HT1080 (cell line): ENCODE measurements around the gene CPNE6. TPM values are rescaled to one million over a fixed set of nuclear protein-coding genes. Genes with fewer than 3 reads are reported as not detected.

ENCODE experiments used
- DNase-seq: peaks from one replicate; pipeline ENCODE4 v3.0.0-alpha.2; 2015; ENCODE audit warnings: low read depth
- total RNA-seq: library from RNA; depleted of rRNA; stranded (reverse); fragments of >200 nt; shearing (Covaris generic); gene quantifications from 2 replicates; pipeline ENCODE4 v1.2.3, GENCODE V29; 2014

Gene CPNE6
- total RNA-seq, 1 experiment from 2014 or later, result not detected

DNA sequence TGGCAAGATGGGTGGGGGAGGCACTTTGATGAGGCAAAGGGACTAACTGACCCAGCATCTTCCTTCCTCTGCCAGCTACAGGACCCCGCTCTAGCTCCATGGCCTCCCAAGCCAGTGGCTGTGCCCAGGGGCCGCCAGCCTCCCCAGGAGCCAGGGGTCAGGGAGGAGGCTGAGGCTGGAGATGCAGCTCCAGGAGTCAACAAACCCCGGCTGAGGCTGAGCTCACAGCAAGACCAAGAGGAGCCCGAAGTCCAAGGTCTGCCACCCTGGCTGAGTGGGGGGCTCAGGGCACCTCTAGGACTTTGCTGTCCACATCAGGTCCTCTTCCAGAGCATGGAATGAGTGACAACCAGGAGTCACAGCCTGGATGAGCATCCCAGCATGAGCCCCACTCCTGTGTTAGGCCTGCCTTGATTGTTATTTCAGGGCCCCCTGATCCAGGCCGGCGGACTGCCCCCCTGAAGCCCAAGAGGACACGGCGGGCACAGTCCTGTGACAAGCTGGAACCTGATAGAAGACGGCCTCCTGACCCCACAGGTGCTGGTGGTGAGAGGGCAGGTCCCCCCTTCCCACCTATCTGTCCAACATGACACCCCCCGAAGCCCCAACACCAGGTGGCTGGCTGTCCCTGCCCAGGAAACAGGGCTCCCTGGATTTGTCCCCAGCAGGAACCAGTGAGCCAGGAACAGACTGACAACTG, 2.5 kb upstream of the CPNE6 start:
- DNase-seq, result no peak

DNA sequence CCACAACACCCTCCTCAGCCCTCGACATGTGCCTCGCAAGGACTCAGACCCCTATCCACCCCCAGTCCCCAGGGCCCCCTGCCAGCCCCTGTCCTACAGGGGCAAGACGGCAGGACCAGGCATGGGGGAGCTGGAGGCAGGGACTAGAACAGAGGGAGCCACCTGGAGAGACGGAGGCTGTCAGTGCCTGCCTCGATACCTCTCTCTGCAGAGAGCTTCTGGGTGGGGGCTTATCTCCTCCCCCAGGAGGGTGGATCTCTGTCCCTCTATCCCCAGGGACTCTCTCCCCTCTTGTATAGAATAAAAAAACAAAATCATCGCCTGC, 2.0 kb upstream of the CPNE6 start:
- no peak for DNase-seq

DNA sequence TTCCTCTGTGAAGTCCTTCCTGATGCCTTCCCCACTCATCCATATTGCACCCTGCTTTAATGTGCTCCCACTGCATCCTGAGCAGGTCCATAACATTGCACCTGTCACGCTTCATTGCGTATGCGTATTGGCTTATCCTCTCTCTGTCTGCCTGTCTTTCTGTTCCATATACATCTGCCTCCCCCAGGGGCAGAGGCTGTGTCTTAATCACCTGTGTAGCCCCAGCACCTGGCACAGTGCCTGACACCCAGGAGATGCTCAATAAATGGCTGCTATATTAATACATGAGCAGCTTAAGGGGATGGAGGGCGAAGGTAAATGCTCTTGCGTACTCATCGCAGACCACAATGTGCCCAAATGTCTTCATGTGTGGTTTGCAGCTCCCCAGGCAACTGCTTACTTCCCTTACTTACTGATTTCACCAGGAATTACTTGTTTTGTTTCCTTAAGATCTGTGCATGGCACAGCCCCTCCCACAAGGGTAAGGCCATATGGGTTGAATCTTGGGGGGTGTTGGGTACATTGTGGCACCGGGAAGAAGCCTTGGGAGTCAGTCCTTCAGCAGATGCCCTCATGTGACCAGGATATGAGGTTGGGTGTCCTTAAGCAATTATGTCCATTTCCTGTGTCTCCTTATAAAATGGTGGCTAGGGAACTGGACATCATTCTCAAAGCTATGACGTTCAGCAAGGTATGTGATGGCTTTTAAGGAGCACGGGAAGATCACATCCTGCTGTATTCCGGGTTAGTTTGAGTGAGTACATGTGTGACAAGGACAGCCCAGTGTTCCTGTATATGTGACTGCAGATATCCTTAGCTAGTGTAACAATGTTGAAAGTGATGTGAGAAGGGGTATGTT, 848 bp upstream of the CPNE6 start:
- DNase-seq, result no peak

DNA sequence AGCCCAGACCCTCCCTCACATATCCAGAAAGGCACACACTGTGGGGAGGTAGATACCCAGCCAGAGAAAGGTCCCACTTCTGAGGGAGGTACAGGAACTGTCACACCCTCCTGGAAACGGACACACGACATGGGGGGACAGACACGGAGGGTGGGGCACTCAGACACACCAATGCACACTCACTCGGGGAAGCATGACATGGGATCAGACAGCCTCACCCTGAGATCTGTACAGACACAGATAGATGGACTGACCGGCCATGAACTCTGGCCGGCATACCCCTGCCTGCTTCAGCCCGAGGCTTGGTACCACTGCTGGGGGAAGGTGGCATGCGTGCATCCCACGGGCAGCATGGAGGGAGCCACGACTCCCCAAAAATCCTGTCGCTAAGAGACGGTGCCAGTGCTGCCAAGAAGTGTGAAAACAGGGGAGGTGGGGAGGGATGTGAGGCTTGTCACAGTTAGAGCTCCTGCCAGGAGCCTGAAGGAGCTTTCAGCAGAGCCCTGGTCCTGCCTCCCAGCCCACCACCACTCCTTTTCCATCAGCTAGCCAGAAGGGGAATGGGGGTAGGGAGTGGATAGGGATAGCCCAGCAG, 571 bp downstream of the CPNE6 start:
- DNase-seq, result no peak

DNA sequence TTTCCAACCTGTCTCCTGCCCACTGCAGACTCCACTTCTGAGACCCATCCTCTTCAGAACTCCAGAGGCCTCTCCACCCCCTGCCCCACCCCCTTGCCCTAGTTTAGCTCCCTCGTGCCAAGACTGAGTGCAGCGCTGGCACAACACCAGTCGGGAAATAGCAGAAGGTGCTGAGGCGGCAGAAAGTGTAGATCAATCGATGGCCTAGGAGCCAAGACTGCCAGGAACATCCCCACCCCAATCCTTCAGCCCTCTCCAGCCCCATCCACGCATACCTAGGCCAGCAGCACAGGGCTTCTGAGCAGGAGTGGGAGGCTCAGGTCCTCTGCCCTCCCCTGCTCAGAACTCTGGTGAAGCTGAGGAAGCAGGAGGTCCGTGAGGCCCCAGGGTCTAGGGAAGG, 1.1 kb downstream of the CPNE6 start:
- DNase-seq, result no peak

DNA sequence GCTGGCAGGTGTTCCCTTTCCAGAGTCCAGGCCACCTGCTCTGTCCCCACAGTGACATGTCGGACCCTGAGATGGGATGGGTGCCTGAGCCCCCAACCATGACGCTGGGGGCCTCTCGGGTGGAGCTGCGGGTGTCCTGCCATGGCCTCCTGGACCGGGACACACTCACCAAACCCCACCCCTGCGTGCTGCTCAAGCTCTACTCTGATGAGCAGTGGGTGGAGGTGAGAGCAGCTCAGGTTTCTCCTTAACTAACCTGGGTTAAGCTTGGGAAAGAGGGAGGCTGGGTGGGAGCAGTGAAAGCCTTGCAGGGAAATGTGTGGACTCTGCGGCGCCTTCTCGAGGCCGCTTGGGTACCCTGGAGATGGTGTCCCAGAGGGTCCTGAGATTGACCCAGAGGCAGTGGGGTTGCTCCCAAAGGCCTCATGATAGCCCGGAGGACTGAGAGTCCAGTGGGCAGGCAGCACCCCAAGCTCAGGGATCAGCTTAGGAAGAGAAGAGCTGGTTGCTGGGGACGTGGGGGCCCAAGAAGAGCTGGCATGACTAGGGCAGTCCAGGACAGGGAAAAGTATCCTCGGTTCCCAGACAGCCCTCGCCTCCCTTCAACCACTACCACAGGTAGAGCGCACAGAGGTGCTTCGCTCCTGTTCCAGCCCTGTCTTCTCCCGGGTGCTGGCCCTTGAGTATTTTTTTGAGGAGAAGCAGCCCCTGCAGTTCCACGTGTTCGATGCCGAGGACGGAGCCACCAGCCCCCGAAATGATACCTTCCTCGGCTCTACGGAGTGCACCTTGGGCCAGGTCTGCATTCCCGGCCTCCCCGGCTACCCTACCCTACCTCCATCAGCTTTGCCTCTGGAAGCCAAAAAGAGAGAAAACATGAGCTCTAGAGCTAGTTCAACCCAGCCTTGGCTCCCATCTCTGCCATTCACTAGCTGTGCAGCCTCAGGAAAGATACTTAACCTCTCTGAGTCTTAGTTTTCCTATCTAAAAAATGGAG, 1.8 kb downstream of the CPNE6 start:
- no peak for DNase-seq

DNA sequence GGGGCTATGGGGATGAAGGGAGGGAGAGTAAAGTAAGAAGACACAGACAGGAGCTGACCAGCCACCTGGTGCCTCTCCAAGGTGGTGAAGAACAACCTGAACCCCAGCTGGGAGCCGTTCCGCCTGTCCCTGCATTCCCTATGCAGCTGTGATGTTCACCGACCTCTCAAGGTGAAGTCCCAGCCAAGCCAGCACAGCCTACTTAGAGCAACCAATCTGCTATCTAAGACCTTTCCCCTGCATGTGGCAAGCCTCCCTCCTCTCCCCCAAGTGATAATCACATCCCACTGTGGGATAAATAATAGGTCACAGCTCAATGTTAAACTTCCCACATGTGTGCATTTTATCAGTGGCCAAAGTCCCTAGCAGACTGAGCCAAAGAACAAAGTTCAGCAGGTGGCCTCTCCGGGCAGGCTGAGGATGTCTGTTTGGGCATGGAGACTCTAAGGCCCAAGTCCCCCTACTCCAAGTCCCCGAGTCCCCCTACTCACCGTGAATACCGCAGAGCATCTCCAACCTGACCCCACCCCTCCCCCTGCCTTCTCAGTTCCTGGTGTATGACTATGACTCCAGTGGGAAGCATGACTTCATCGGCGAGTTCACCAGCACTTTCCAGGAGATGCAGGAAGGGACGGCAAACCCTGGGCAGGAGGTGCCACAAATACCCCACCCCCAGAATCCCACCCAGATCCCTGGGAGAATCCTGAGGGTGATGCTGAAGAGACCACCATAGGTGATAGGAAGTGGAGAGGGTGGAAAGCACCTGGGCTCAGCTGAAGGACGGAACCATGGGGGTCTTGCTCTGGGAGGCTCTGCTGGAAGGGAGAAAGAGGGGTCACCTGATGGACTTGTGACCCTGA, 3.5 kb downstream of the CPNE6 start:
- no peak for DNase-seq

DNA sequence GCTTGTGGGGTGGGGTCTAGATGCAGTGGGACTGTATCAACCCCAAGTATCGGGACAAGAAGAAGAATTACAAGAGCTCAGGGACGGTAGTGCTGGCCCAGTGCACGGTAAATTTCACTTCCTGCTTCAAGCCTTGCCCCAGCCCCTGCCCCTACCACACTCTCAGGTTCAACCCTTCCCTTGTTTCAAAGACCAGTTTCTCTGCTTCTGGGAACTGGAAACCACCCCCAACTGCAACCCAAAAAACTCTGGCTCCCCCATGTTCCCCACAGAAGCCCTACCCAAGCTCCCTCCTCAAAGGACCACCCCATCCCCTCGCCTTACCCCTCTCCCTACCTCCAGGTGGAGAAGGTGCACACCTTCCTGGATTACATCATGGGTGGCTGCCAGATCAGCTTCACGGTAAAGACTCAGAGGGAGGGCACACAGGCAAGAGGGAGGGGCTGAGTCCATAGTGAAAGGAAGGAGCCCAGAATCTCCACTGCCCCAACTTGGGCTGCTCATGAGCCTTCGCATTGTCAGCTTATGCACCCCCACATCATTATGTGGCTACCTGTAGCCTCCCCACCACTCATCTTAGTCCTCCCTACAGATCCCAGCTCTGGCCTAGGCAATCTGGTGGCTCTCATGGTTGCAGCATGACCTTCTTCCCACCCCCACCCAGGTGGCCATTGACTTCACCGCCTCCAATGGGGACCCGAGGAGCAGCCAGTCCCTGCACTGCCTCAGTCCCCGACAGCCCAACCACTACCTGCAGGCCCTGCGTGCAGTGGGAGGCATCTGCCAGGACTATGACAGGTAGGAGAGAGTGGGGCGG, 4.3 kb downstream of the CPNE6 start:
- no peak for DNase-seq

DNA sequence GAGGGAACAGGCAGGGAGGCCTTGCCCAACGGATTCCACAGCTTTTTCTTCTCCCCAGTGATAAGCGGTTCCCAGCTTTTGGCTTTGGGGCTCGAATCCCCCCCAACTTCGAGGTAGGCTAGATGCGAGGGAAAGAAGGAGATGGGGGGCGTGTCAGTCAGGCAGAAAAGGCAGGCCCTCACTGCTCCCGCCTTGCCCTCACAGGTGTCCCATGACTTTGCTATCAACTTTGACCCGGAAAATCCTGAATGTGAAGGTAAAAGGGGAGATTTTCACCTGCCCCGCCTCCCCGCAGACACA, 4.9 kb downstream of the CPNE6 start:
- no peak for DNase-seq

DNA sequence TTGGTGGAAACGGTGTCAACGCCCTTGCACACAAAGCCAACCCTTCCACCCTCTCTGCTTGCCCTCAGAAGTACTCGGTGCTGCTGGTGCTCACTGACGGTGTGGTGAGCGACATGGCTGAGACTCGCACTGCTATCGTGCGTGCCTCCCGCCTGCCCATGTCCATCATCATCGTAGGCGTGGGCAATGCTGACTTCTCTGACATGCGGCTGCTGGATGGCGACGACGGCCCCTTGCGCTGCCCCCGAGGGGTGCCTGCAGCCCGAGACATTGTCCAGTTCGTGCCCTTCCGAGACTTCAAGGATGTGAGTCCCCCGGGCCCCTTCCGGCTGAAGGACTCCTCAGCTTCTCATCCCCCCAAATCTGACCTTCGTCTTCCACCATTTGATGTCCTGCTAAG, 5.7 kb downstream of the CPNE6 start:
- no peak for DNase-seq

DNA sequence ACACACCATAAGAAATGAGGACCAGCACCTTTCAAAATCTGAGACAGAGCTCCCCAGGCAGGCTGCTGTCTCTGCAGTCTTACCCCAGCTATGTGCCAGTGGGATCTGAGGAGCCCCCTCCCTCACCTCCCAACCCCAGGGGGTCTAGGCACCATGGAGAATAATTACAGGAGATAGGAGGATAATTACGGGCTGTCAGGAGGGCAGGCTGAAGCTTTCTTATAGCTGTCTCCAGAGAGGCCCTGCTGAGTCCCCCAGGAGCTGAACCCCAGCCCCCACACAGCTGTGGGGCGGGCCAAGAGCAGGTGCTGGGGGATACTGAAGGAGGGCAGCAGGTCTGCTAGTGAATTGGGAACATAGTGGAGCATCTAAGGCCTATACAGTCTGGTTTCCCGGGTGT, 6.8 kb downstream of the CPNE6 start:
- DNase-seq, result no peak

DNA sequence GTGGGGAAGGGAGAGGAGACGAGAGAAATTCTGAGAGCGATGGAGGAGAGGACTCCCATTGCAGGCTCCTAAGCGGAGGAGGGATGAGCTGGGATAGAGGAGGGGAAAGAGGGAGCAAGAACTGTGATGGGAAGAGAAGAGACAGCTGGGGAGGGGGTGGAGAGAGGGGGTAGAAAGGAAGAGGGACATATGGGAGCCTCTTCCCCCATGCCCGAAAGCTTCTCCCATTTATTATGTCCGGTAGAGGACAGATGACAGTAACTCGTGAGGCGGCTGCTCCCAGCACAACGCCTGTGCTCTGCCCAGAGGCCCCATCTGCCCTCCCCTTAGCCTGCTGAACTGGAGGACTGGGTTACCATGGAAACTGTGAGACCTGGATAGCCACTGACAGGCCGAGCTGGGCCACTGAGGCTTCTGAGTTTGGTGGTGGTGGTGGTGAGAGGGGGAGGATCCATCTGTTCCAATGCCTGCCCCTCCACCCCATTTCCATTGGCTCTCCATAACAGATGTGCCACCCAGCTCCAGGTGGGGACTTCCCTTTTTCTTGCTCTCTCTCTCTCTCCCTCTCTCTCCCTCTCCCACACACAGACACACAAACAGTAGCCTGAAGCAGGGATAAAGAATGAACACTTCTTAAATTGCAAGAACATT, 8.3 kb downstream of the CPNE6 start:
- no peak for DNase-seq

DNA sequence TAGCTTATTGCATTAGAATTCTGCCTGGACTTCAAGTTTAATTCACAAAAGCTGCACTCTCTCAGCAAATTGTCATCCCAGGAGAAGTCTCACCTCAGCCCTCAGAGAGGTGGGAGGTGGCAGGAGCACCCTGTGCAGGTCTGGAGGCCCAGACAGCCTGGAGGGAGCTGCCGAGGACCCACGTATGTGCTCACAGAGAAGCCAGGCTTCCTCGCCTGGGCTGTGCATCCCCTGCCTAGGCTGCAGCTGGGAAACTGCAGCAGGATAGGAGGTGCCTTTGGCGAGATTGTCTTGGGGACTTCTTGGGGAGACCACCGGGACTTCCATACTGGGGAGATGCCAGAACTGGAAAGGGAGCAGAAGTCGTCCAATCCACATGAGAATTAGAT, 8.8 kb downstream of the CPNE6 start:
- no peak for DNase-seq

DNA sequence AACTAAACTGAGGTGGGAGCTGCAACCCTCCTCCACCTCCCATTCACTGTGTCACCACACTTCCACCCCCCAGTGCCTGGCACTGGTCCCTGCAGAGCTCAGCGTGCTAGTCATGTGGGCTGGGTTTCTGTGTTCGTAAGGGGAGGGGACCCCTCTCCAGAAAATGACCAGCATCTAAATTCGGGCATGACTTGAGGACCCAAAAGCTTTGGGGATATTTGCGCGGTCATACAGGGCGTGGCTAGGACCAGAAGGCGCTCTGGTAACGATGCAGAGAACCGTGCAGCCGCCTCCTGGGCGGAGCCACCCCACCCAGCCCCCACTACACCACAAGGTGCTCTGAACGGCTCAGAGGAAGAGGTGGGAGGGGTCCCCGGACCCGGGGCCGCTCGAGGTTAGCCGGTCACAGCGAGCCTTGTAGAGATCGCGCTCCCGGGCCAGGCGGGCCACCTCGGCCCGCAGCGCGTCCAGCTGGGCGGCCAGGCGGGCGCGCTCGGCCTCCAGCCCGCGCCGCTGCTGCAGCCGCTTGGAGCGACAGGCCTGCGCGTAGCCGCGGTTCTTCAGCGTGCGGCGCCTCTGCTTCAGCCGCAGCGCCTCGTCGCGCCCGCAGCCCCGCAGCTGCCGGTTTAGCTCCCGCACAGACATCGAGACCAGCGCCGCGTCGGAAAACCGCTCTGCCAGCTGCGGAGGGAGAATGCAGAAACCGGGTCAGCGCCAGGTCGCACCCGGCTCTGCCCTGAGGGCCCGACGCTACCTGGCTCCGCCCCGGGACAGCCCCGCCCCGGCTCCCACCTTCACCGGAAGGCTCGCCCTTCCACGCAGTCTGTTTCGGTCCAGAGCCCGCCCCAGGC, 9.8 kb downstream of the CPNE6 start:
- no peak for DNase-seq

DNA sequence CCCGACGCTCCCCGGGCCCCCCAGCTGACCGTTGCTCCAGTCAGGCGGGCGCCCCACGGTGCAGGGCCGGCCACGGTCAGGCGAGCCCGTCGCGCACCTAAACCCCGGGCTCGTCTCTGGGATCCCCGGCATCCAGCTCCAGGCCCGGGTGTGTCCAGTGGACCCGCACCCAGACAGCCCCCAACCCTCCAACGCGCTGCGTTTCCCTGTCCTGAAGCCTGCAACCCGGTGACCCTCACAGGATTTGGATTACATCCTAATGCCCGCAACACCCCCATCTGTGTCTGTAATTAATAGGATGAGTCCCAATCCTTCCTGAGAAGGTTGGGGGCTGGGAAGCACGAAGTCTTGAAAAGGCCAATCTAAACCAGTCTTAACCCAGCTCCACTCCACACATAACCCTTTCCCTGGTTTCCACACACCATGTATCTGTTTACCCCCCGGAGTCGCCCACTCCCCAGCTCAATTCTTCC, 10.4 kb downstream of the CPNE6 start:
- DNase-seq, result no peak

DNA sequence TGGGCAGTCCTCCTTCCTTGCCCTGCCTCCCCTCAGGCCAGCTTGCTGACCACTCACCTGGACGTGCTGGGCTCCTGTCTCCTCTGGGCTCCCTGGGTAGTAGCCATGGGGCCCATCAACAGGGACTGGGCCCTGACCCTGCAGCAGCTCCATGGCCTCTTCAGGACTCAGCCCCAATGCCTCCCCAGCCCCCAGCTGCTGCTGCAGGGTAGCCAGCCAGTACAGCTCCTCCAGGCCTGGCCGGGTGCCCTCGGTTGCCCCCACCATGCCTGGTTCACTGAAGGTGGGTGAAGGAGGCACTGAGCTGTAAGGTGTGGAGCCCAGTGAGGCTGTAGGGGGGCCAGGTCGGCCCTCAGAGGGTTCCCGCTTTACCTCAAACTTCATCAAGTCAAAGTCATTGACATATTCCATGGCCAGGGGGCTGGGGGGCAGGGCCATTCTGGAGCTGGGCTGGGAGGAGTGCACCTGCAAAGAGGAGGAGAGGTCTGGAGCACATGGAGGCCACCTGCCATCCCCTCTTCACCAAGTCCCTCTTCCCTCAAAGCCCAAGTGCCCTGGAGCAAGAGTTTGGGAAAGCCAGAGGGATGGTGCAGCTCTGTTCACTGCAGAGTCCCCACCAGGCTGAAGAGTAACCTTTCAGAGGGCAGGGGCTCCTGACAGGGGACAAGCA, 11.2 kb downstream of the CPNE6 start:
- no peak for DNase-seq

DNA sequence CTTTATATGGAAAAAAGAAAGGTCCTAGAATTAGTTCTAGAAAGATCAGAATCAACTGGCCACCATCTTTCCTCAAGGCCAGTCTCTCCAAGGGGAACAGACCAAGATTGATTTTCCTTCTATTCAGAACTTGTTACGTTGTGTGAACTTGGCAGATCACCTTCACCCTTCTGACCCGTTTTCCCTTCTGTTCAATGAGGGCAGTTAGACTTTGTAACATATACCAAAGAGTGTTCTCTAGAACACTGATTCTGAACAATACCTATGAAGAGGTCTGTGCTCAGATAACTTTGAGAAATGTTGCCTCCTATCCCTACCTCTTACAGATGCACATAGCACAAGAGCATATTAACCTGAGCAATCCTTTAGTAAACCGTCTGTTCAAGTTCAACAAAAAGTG, 12.1 kb downstream of the CPNE6 start:
- no peak for DNase-seq

DNA sequence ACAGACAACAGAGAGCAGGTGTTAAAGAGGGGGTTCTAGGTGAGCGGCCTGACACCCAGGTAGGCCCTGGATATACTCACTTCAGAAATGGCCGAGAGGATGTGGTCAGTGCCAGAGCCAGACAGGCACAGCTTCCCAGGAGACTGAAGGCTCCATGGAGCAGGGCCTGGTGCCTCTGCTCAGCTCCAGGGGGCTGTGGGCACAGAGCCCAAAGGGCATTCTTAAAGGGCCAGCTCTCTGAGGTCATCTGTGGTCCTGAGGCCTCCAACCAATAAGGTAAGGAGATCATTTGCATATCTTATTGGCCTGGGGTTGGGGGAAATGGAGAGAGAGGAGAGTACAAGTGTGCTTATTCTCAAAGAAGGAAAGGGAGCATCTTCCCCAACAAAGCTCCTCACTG, 13.1 kb downstream of the CPNE6 start:
- DNase-seq, result no peak
